Ovary (tissue), 3 donors: ENCODE data around the gene CNTN5.

ENCODE experiments used
- CTCF ChIP-seq, 3 donors: fragments of 450-650 bp in 2 of 3; fragments of 200-600 bp in 1 of 3; IDR thresholded peaks; one replicate each; pipeline versions ENCODE4 v1.5.1 to v1.8.0; 2016 to 2022; ENCODE audit warnings: antibody characterized with exemption in 3 of 3, mild to moderate bottlenecking in 1 of 3
- POLR2A ChIP-seq: fragments of 450-650 bp; IDR thresholded peaks from one replicate; pipeline ENCODE4 v1.6.1; 2017; ENCODE audit warnings: antibody characterized with exemption, mild to moderate bottlenecking, moderate library complexity
- donor health status: DM: no; HTN: no; CAD: no.

- no peak for TF ChIP-seq CTCF (IDR thresholded peaks at IDR 0.05)
- TF ChIP-seq POLR2A, result no peak
Observed at GRCh38 chr11:99742501-99742900, 721.8 kb downstream of the CNTN5 start.
